ENCODE results near the gene USP35. TPM values are rescaled to one million over a fixed set of nuclear protein-coding genes. Genes with fewer than 3 reads are reported as not detected.

The USP35 gene
- total and polyA plus RNA-seq, 12 donors: 3.6 to 7.3 (median 5.2) TPM

DNA sequence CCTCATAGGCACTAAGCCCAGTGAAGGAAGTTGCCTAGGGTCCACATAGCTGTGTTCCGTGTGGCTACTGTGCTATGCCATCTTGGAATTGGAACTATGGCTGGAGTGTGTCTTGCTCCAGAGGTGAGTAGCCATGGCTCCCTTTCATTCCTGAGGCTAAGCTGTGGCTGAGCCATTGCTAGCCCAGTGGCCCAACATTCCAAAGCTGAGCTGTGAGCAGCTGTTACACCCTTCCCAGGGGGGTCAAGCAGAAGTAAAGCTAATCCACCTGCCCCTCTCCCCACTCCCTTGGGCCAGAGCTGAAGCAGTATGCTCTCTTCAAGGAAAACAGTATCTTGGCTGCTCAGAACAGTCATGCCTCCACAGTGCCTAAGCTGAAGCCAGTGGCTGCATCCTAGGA is 51.1 kb downstream of the USP35 start:
- Histone ChIP-seq H3K4me3 (no peak overlapping the region), H3K36me3 (peaks cover 0 to 6% (median 0%) of the 10 kb centered on the region in 9 donors), H3K27me3 (no peaks in the 10 kb centered on the region), H3K9me3 (peaks cover 0 to 19% (median 8%) of the 10 kb centered on the region in 11 donors), H3K27ac (no peak overlapping the region), H3K4me1 (peaks cover 0 to 15% (median 10%) of the 10 kb centered on the region in 9 donors)
- ATAC-seq (no peak), DNase-seq (no peak)
- TF ChIP-seq, protein P1, sequence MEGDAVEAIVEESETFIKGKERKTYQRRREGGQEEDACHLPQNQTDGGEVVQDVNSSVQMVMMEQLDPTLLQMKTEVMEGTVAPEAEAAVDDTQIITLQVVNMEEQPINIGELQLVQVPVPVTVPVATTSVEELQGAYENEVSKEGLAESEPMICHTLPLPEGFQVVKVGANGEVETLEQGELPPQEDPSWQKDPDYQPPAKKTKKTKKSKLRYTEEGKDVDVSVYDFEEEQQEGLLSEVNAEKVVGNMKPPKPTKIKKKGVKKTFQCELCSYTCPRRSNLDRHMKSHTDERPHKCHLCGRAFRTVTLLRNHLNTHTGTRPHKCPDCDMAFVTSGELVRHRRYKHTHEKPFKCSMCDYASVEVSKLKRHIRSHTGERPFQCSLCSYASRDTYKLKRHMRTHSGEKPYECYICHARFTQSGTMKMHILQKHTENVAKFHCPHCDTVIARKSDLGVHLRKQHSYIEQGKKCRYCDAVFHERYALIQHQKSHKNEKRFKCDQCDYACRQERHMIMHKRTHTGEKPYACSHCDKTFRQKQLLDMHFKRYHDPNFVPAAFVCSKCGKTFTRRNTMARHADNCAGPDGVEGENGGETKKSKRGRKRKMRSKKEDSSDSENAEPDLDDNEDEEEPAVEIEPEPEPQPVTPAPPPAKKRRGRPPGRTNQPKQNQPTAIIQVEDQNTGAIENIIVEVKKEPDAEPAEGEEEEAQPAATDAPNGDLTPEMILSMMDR (IDR thresholded peaks at IDR 0.05): no peak
- intact Hi-C loops (cut with DNase I): no loop called here
- 95 to 96% methylated on average over 1 of the region's 1 CpG for WGBS, 2 donors

DNA sequence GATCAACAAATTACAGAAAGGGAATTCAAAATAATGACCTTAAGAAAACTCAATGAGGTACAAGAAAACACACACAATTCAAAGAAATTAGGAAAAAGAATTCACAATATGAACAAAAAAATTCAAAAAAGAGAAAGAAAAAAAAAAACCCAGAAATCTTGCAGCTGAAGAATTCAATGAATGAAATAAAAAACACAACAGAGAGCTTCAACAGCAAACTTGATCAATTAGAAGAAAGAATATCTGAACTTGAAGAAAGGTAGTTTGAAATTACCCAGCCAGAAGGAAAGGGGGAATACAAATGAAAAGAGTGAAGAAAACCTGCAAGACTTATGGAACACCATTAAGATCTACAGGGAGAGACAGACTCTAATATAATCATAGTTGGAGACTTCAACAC is 52.8 kb downstream of the USP35 start:
- ATAC-seq: no peak
- TF ChIP-seq, protein P1 (IDR thresholded peaks at IDR 0.05): no peak
- intact Hi-C loops (cut with DNase I): no loop called here

DNA sequence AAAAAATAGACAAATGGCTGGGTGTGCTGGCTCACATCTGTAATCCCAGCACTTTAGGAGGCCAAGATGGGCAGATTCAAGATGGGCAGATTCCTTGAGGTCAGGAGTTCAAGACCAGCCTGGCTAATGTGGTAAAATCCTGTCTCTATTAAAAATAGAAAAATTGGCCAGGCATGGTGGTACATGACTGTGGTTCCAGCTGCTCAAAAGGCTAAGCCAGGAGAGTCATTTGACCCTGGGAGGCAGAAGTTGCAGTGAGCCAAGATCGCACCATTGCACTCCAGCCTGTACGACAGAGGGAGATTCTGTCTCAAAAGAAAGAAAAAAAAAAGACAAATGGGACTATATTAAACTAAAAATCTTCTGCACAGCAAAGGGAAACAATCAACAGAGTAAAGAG is 55.4 kb downstream of the USP35 start:
- ATAC-seq: peak in 5 of 8 donors; percentile 34 to 55 (median 44)
- Histone ChIP-seq H3K36me3 (peaks cover 0 to 35% (median 17%) of the 10 kb centered on the region in 9 donors), H3K4me1 (peaks cover 0 to 19% (median 12%) of the 10 kb centered on the region in 9 donors), H3K4me3 (no peak overlapping the region), H3K27ac (peak overlapping the region in 4 of 10 donors; percentile 17 to 54 (median 34)), H3K27me3 (no peaks in the 10 kb centered on the region), H3K9me3 (peaks cover 0 to 27% (median 10%) of the 10 kb centered on the region in 11 donors)
- WGBS, 2 donors: 49 to 53% methylated on average over 2 of the region's 2 CpGs
- intact Hi-C loops (cut with DNase I): no loop called here
- DNase-seq: no peak
- TF ChIP-seq, protein P1 (IDR thresholded peaks at IDR 0.05): no peak

More for the DNA sequence above, 52.8 kb downstream of the USP35 start:
- Histone ChIP-seq H3K27ac (no peak overlapping the region), H3K4me1 (peaks cover 0 to 19% (median 12%) of the 10 kb centered on the region in 9 donors), H3K27me3 (no peaks in the 10 kb centered on the region), H3K36me3 (peaks cover 0 to 11% (median 1%) of the 10 kb centered on the region in 9 donors), H3K9me3 (peaks cover 0 to 27% (median 10%) of the 10 kb centered on the region in 11 donors), H3K4me3 (no peak overlapping the region)
- DNase-seq: no peak

DNA sequence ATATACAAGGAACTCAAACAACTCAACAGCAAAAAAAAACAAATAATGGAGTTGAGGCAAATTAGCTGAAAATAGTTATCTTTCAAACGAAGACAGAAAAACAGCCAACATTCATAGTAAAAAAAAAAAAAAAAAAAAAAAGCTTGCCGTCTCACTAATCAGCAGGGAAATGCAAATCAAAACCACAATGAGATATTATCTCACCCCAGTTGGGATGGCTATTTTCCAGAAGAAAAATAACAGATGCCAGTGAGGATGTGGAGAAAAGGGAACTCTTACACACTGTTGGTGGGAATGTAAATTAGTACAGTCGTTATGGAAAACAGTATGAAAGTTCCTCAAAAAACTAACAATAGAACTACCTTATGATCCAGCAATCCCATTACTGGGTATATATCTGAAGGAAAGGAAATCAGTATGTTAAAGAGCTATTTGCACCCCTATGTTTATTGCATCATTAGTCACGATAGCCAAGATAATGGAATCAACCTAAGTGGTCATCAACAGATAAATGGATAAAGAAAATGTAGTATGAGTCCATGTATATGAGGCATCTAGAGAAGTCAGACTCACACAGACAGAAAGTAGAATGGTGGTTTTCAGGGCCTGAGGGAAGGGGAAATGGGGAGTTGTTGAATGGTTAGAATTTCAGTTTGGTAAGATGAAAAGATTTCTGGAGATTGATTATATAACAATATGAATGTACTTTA is 56.0 kb downstream of the USP35 start:
- peak overlapping the region in 4 of 10 donors; percentile 17 to 54 (median 34) for H3K27ac ChIP-seq
- H3K4me1 ChIP-seq: peaks cover 0 to 19% (median 12%) of the 10 kb centered on the region in 9 donors
- DNase-seq (no peak), ATAC-seq (peak in 3 of 8 donors; percentile 37 to 40 (median 37))
- H3K27me3 ChIP-seq: no peaks in the 10 kb centered on the region
- H3K4me3 ChIP-seq: no peak overlapping the region
- intact Hi-C loops (cut with DNase I): no loop called here
- TF ChIP-seq, protein P1 (IDR thresholded peaks at IDR 0.05): no peak
- WGBS, 2 donors: 49 to 53% methylated on average over 4 of the region's 4 CpGs
- H3K9me3 ChIP-seq: peaks cover 0 to 27% (median 10%) of the 10 kb centered on the region in 11 donors
- H3K36me3 ChIP-seq: peaks cover 0 to 41% (median 23%) of the 10 kb centered on the region in 9 donors

All from heart right ventricle (tissue), 16 donors.